Measurements from ENCODE around the gene PLOD2.

DNA sequence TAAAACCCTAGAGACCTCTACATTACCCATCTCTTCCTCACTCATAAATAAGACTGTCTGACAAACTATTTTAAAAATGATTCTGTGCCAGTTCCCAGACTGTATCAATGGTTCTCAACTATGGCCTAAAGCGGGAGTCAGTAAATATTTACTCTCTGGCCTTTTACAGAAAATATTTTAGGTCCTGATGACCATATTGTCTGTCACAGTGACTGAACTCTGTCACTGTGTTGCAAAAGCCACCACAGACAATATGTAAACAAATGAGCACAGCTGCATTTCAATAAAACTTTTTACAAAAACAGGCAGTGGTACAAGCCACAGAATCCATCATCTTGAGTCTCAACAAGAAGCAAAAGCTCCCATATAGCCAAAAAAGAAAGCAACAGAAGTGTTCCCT, 45.4 kb downstream of the PLOD2 start:
- TF ChIP-seq POLR2A (IDR thresholded peaks at IDR 0.05; ENCODE audit: low read depth, low read length) (no peak), RFX5 (IDR thresholded peaks at IDR 0.05; ENCODE audit: low read depth, low read length) (no peak), CHD1 (IDR thresholded peaks at IDR 0.05; ENCODE audit: low read depth, low read length) (no peak), RCOR1 (IDR thresholded peaks at IDR 0.05; ENCODE audit: insufficient replicate concordance, low read length) (no peak), RAD21 (IDR thresholded peaks at IDR 0.05; ENCODE audit: low read length) (no peak), MXI1 (IDR thresholded peaks at IDR 0.05; ENCODE audit: borderline replicate concordance, low read depth, low read length) (no peak), SMC3 (IDR thresholded peaks at IDR 0.05; ENCODE audit: low read depth, low read length) (no peak)
- TF ChIP-seq, protein P1, sequence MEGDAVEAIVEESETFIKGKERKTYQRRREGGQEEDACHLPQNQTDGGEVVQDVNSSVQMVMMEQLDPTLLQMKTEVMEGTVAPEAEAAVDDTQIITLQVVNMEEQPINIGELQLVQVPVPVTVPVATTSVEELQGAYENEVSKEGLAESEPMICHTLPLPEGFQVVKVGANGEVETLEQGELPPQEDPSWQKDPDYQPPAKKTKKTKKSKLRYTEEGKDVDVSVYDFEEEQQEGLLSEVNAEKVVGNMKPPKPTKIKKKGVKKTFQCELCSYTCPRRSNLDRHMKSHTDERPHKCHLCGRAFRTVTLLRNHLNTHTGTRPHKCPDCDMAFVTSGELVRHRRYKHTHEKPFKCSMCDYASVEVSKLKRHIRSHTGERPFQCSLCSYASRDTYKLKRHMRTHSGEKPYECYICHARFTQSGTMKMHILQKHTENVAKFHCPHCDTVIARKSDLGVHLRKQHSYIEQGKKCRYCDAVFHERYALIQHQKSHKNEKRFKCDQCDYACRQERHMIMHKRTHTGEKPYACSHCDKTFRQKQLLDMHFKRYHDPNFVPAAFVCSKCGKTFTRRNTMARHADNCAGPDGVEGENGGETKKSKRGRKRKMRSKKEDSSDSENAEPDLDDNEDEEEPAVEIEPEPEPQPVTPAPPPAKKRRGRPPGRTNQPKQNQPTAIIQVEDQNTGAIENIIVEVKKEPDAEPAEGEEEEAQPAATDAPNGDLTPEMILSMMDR (conservative IDR thresholded peaks at IDR 0.05; ENCODE audit: low read depth, low read length): no peak

All from IMR-90 (cell line).